ENCODE measurements around the gene IFT80.

DNA sequence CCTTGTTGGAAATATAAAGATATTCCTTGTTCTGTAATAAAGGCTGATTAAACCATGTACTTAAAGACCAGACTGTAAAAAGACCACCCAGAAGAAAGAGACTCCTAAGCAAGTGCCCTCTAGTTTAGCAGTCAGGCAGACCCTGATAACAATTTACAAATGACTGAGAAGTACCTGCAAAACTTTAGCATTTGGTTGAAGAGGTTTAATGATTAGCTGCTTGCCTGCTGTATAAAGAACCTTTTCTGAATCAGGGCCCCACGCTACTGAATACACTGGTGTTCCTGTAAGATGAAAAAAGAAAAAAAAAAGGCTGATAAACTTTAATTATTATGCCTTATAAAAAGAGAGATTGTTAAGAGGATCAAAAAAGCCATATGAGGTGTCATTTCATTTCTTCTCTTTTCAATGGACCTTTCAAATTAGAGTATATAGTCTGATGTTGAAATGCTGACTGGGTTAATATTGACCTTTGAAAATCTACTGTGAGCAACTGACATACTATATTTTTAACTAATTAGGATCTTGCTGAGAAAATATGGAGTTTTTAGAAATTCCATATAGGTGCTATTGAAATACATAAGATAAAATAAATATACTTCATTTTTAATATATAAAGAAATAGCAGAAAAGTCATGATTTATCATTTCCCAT is 33.0 kb downstream of the IFT80 start:
- TF ChIP-seq E2F6 (IDR thresholded peaks at IDR 0.05; ENCODE audit: borderline replicate concordance in 1 of 2, extremely low read depth in 1 of 2, insufficient read depth in 1 of 2, insufficient read length in 1 of 2, low read depth in 1 of 2, low read length in 1 of 2, poor library complexity in 1 of 2, severe bottlenecking in 1 of 2) (no peak), ZBTB7A (IDR thresholded peaks at IDR 0.05; ENCODE audit: borderline replicate concordance, control insufficient read depth, low read depth, low read length) (no peak), POLR2A (conservative IDR thresholded peaks at IDR 0.05) (no peak), JUNB (CRISPR knock-in tag; conservative IDR thresholded peaks at IDR 0.05) (no peak), TGIF2 (CRISPR knock-in tag; IDR thresholded peaks at IDR 0.05) (no peak), FOXM1 (IDR thresholded peaks at IDR 0.05; ENCODE audit: low read depth) (no peak), FOXM1 (CRISPR knock-in tag; IDR thresholded peaks at IDR 0.05; ENCODE audit: low read depth) (no peak)
- TF ChIP-seq, protein P1, sequence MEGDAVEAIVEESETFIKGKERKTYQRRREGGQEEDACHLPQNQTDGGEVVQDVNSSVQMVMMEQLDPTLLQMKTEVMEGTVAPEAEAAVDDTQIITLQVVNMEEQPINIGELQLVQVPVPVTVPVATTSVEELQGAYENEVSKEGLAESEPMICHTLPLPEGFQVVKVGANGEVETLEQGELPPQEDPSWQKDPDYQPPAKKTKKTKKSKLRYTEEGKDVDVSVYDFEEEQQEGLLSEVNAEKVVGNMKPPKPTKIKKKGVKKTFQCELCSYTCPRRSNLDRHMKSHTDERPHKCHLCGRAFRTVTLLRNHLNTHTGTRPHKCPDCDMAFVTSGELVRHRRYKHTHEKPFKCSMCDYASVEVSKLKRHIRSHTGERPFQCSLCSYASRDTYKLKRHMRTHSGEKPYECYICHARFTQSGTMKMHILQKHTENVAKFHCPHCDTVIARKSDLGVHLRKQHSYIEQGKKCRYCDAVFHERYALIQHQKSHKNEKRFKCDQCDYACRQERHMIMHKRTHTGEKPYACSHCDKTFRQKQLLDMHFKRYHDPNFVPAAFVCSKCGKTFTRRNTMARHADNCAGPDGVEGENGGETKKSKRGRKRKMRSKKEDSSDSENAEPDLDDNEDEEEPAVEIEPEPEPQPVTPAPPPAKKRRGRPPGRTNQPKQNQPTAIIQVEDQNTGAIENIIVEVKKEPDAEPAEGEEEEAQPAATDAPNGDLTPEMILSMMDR (IDR thresholded peaks at IDR 0.05 in 2 of 3, conservative IDR thresholded peaks at IDR 0.05 in 1 of 3; ENCODE audit: insufficient read depth in 2 of 3, low read depth in 1 of 3, low read length in 3 of 3), result no peak
- TF ChIP-seq, protein P2, sequence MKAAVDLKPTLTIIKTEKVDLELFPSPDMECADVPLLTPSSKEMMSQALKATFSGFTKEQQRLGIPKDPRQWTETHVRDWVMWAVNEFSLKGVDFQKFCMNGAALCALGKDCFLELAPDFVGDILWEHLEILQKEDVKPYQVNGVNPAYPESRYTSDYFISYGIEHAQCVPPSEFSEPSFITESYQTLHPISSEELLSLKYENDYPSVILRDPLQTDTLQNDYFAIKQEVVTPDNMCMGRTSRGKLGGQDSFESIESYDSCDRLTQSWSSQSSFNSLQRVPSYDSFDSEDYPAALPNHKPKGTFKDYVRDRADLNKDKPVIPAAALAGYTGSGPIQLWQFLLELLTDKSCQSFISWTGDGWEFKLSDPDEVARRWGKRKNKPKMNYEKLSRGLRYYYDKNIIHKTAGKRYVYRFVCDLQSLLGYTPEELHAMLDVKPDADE (conservative IDR thresholded peaks at IDR 0.05; ENCODE audit: control insufficient read depth, low read depth, low read length), result no peak

Measured in K562 (cell line).